Endothelial cell of umbilical vein (primary cell): ENCODE data around the gene ACADS. TPM values are rescaled to one million over a fixed set of nuclear protein-coding genes. Genes with fewer than 3 reads are reported as not detected.

Experiments
- BruUV-seq: library from RNA; stranded (reverse); fragments of 400-500 nt; replicated peaks from 2 replicates; lab custom pipeline; 2021; lab: Mats Ljungman, UMichigan
- CTCF ChIA-PET: fragments of 300-600, 350-600 bp; sonication (Branson Sonifier 250); formaldehyde crosslinking; loops from one replicate; lab custom pipeline; 2021; ENCODE audit warnings: antibody characterized with exemption, inconsistent platforms; lab: Charles Lee
- POLR2A ChIA-PET: fragments of 300-600, 350-600 bp; sonication (Branson Sonifier 250); formaldehyde crosslinking; loops from one replicate; lab custom pipeline; 2021; ENCODE audit warnings: antibody characterized with exemption, inconsistent platforms; lab: Charles Lee
- DNase-seq: peaks from one replicate; pipeline ENCODE4 v3.0.0-alpha.2; 2011; ENCODE audit warnings: low read depth, low spot score
- FAIRE-seq: peaks from 2 replicates; lab custom pipeline; 2011; peaks lifted over from hg19 to GRCh38; lab: Jason Lieb, UNC
- H2AFZ ChIP-seq: 2 replicates; pipeline ENCODE4 v1.6.0; 2012; ENCODE audit warnings: low read depth, low read length, control low read depth, inconsistent platforms
- H3K27ac ChIP-seq: 2 replicates; pipeline ENCODE4 v1.5.1; 2011; ENCODE audit warnings: low read depth, mild to moderate bottlenecking, control low read depth, low read length, moderate library complexity; ENCODE audit not compliant: insufficient read depth
- H3K27me3 ChIP-seq, 2 experiments: 2 replicates each; pipeline versions ENCODE4 v1.6.0 to v1.6.1; 2011; ENCODE audit warnings: low read length in 2 of 2, mixed read lengths in 1 of 2; ENCODE audit not compliant: control insufficient read depth in 2 of 2, insufficient read depth in 2 of 2
- H3K36me3 ChIP-seq, 2 experiments: 2 replicates in 1 of 2; 3 replicates in 1 of 2; pipeline ENCODE4 v1.5.1; 2011; ENCODE audit warnings: low read length in 2 of 2, mild to moderate bottlenecking in 1 of 2, moderate library complexity in 1 of 2; ENCODE audit not compliant: control insufficient read depth in 2 of 2, insufficient read depth in 2 of 2; ENCODE audit errors: extremely low read depth in 1 of 2
- H3K4me1 ChIP-seq: 3 replicates; pipeline ENCODE4 v1.5.1; 2011; ENCODE audit warnings: mild to moderate bottlenecking, low read length; ENCODE audit not compliant: control insufficient read depth, insufficient read depth; ENCODE audit errors: extremely low read depth
- H3K4me2 ChIP-seq: 2 replicates; pipeline ENCODE4 v1.6.1; 2011; ENCODE audit warnings: low read length, control low read depth, mixed read lengths; ENCODE audit not compliant: insufficient read depth
- H3K4me3 ChIP-seq, 3 experiments: fragments of 200-600 bp in 1 of 3; sonication (generic), shearing (Covaris generic) in 1 of 3; replicated peaks in 1 of 3; 2 replicates each; pipeline ENCODE4 v1.5.1; 2011 to 2016; ENCODE audit warnings: control low read depth in 3 of 3, low read length in 3 of 3, mild to moderate bottlenecking in 2 of 3, inconsistent platforms in 1 of 3, low read depth in 1 of 3, moderate library complexity in 1 of 3; ENCODE audit not compliant: insufficient read depth in 1 of 3
- H3K79me2 ChIP-seq: 2 replicates; pipeline ENCODE4 v1.6.0; 2012; ENCODE audit warnings: low read length, inconsistent platforms; ENCODE audit not compliant: control insufficient read depth, insufficient read depth
- H3K9ac ChIP-seq: replicated peaks from 2 replicates; pipeline ENCODE3; 2011; ENCODE audit warnings: low read length, control low read depth; ENCODE audit not compliant: insufficient read depth; ENCODE audit errors: extremely low read depth
- H3K9me1 ChIP-seq: replicated peaks from 3 replicates; pipeline ENCODE4 v1.6.0; 2011; ENCODE audit warnings: mild to moderate bottlenecking, low read length; ENCODE audit not compliant: control insufficient read depth, insufficient read depth; ENCODE audit errors: extremely low read depth
- H3K9me3 ChIP-seq: replicated peaks from 2 replicates; pipeline ENCODE4 v1.5.1; 2012; ENCODE audit warnings: low read length, inconsistent platforms; ENCODE audit not compliant: control insufficient read depth, insufficient read depth
- H4K20me1 ChIP-seq: replicated peaks from 2 replicates; pipeline ENCODE3; 2011; ENCODE audit warnings: mild to moderate bottlenecking, low read length; ENCODE audit not compliant: control insufficient read depth, insufficient read depth; ENCODE audit errors: extremely low read depth
- EZH2 ChIP-seq: IDR thresholded peaks from 2 replicates; pipeline ENCODE4 v1.6.1; 2012; ENCODE audit warnings: borderline replicate concordance, low read depth, mild to moderate bottlenecking, moderate library complexity, low read length, inconsistent platforms; ENCODE audit not compliant: severe bottlenecking
- FOS ChIP-seq: IDR thresholded peaks from 2 replicates; pipeline ENCODE4 v1.6.1; 2011; ENCODE audit warnings: mild to moderate bottlenecking, low read length, moderate library complexity, borderline replicate concordance; ENCODE audit not compliant: insufficient read depth
- GATA2 ChIP-seq: IDR thresholded peaks from 2 replicates; pipeline ENCODE4 v1.7.0; 2011; ENCODE audit warnings: low read depth, mild to moderate bottlenecking, moderate library complexity, mixed read lengths, low read length; ENCODE audit not compliant: insufficient read length, insufficient read depth
- JUN ChIP-seq: IDR thresholded peaks from 2 replicates; pipeline ENCODE4 v1.6.1; 2011; ENCODE audit warnings: borderline replicate concordance, low read depth; ENCODE audit not compliant: insufficient read length, insufficient read depth
- MYC ChIP-seq: IDR thresholded peaks from one replicate; pipeline ENCODE4 v1.6.1; 2011; ENCODE audit warnings: mild to moderate bottlenecking, low read depth, low read length
- POLR2A ChIP-seq: IDR thresholded peaks from 2 replicates; pipeline ENCODE4 v1.6.1; 2012; ENCODE audit warnings: low read depth, mild to moderate bottlenecking, control low read depth, low read length
- POLR2AphosphoS5 ChIP-seq: IDR thresholded peaks from 2 replicates; pipeline ENCODE4 v1.6.1; 2012; ENCODE audit warnings: low read depth, mild to moderate bottlenecking, control low read depth, low read length, moderate library complexity; ENCODE audit not compliant: insufficient read depth
- dilution Hi-C: fragments of 300-500 bp; cut with MboI; formaldehyde crosslinking; loops from one replicate; pipeline ENCODE4 v1.15.0; 2019; ENCODE audit warnings: low sequenced_read_pairs; ENCODE audit not compliant: extremely low pct_ligation_motif_present
- intact Hi-C: fragments of 100-400 bp; cut with micrococcal nuclease; formaldehyde crosslinking; loops from one replicate; pipeline ENCODE4 v1.10.0; 2022
- polyA plus RNA-seq, 4 experiments: library from polyadenylated mRNA; depleted of rRNA in 3 of 4; stranded (reverse) in 3 of 4; unstranded in 1 of 4; fragments of >200 nt; gene quantifications; 2 replicates each; pipeline versions ENCODE4 v1.2.1 to v1.2.3, GENCODE V29; 2011 to 2012; ENCODE audit warnings: missing spikeins in 1 of 4
- total RNA-seq: library from RNA; stranded (reverse); gene quantifications from 2 replicates; pipeline ENCODE4 v1.2.3, GENCODE V29; 2021
- TF ChIP-seq, protein P1 (sequence below), 2 donors: IDR thresholded peaks; 1 replicate in 1 of 2; 2 replicates in 1 of 2; pipeline ENCODE4 v1.5.1; 2011; ENCODE audit warnings: low read length in 2 of 2, mild to moderate bottlenecking in 2 of 2, moderate library complexity in 2 of 2, control low read depth in 1 of 2, inconsistent platforms in 1 of 2, low read depth in 1 of 2; ENCODE audit not compliant: insufficient read depth in 1 of 2; ENCODE audit errors: extremely low read depth in 1 of 2
- TF ChIP-seq, protein P2 (sequence below): IDR thresholded peaks from 2 replicates; pipeline ENCODE4 v1.6.1; 2011; ENCODE audit not compliant: insufficient read depth, insufficient read length

The ACADS gene
- total and polyA plus RNA-seq, 2 donors (not counting 3 experiments of a cell fraction or from before 2014, with no cell fraction given), result 8.2 to 8.9 TPM

DNA sequence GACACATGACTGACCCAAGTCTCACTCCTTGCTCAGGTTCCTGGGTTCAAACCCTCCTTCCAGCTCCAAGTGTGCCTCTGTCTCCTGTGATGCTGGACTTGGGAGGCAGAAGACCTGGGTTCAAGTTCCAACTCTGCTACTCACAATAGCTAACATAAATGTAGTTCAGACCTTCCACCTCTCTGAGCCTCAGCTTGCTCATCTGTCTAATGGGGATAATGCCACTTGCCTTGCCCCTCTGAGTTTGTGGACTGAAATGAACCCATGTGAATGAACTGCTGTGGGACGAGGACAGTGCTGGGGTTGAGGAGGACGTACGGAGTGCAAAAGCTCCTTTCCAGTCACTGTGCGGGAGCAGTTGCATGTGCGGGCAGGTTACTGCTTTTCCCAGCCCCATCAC, 40.9 kb downstream of the ACADS start:
- H3K4me1 ChIP-seq, result no peaks in the 10 kb centered on the region
- TF ChIP-seq MYC (no peak), FOS (no peak), GATA2 (no peak), POLR2AphosphoS5 (no peak), JUN (no peak), EZH2 (no peak), POLR2A (no peak)
- TF ChIP-seq, protein P1, sequence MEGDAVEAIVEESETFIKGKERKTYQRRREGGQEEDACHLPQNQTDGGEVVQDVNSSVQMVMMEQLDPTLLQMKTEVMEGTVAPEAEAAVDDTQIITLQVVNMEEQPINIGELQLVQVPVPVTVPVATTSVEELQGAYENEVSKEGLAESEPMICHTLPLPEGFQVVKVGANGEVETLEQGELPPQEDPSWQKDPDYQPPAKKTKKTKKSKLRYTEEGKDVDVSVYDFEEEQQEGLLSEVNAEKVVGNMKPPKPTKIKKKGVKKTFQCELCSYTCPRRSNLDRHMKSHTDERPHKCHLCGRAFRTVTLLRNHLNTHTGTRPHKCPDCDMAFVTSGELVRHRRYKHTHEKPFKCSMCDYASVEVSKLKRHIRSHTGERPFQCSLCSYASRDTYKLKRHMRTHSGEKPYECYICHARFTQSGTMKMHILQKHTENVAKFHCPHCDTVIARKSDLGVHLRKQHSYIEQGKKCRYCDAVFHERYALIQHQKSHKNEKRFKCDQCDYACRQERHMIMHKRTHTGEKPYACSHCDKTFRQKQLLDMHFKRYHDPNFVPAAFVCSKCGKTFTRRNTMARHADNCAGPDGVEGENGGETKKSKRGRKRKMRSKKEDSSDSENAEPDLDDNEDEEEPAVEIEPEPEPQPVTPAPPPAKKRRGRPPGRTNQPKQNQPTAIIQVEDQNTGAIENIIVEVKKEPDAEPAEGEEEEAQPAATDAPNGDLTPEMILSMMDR (IDR thresholded peaks at IDR 0.05; ENCODE audit: extremely low read depth in 1 of 2, insufficient read depth in 1 of 2, low read depth in 1 of 2, low read length in 2 of 2), result no peak
- TF ChIP-seq, protein P2, sequence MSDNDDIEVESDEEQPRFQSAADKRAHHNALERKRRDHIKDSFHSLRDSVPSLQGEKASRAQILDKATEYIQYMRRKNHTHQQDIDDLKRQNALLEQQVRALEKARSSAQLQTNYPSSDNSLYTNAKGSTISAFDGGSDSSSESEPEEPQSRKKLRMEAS, result no peak
- no peaks in the 10 kb centered on the region for H3K27me3 ChIP-seq
- CTCF ChIA-PET, result interaction anchor here (1.0 to 2.8 kb wide), 4 partner anchors 10 to 205 kb away, joined by 3 to 8 read pairs (median 3); no protein-coding TSS in a partner anchor
- H3K4me3 ChIP-seq, result no peak overlapping the region
- H3K79me2 ChIP-seq, result no peaks in the 10 kb centered on the region
- H3K27ac ChIP-seq, result no peak overlapping the region
- DNase-seq, result no peak
- H3K9me1 ChIP-seq, result no peaks in the 10 kb centered on the region
- no peaks in the 10 kb centered on the region for H4K20me1 ChIP-seq
- no peak overlapping the region for H3K4me2 ChIP-seq
- no TSS peak for BruUV-seq
- H3K9me3 ChIP-seq, result no peaks in the 10 kb centered on the region
- no peak overlapping the region for H2AFZ ChIP-seq
- POLR2A ChIA-PET, result no interaction called here
- H3K9ac ChIP-seq, result no peak overlapping the region
- dilution Hi-C loops, result no loop called here
- peaks cover 10 to 45% of the 10 kb centered on the region in 2 experiments for H3K36me3 ChIP-seq
- intact Hi-C loops, result no loop called here
- FAIRE-seq, result no peak
